HG02588 (cell line): ENCODE measurements around the gene DACH1.
"Not testable (repeated sequence)": the region's sequence is repeated elsewhere in the genome, so short reads cannot be mapped to it uniquely, and the experiment has no call there.

Experiments used
- ATAC-seq: cut with Tn5 transposase; IDR thresholded peaks from one replicate; pipeline ENCODE4 v1.9.1; 2021; ENCODE audit warnings: mild to moderate bottlenecking, moderate library complexity; ENCODE audit not compliant: unreplicated experiment

Gene DACH1

GRCh38 chr13:71866335-71867130 is 471 bp downstream of the DACH1 start:
- peak; percentile 42 for ATAC-seq

- no peak for ATAC-seq
These were observed 1.1 kb downstream of the DACH1 start for GRCh38 chr13:71865874-71866334.

DNA sequence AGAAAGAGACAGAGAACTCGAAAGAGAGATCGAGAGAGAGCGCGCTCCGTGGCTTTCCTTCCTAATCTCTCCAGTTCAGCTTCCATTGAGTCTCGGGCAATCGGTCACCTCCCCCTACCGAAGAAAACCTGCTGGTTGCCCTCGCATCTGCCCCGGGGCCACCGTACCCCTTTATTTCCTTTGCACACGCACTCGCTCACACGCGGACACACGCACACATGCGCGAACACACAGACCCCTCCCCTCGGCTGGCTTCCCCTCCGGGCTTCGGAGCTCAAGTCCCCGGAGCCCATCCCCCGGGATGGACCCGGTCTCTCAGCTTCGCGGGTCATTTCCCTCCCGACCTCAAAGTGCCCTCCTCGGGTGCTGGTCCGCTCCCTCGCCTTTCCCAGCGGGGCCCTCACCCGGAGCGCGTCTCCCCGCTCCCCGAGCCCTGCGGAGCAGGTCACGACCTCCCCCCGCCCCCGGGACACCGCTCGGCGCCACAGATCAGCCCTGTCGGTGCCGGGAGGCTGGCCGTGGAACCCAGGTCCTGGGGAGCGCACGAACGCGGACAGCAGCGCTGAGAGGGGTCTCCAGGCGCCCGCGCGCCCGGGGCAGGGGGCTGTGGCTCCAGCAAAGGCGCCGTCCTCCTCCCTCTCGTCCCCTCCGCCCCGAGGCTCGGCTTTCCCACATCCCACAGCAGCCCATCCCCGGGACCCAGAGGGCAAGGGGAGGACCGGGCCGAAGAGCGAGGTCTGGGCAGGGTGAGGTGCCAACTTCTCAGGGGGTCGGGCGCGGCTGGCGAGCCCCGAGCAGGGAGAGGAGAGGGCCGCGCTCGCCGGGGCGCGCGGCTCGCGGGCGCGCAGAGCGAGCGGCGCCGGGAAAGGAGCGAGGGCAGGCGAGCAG is 1.8 kb downstream of the DACH1 start:
- ATAC-seq, result no peak

GRCh38 chr13:71864094-71864985 is 2.7 kb downstream of the DACH1 start:
- no peak for ATAC-seq

DNA sequence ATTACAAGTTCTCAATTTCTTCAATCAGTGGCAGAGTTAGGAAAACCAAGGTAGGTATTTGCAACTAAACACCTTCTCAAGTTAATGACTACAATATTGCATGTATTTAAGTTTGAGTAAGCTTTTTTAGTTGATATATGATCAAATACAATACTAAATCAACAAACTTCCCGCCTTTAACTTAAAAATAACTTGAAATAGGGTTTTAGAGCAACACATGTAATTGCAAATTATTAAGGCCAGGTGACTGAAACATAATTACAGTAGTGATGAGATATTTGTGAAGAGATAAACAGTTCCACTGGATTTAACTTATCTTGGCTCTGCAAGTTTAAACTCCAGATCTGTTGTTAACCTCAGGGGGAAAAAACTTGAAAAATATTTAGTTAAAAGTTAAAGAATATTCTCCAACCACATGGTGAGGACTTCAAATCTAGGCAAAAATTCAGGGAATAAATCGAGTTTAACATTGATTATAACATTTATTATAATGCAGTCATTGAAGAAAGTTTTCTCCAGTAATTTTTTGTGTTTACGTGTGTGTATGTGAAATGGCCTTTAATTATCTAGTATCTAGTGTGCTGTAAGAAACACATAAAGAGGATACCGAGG is 3.6 kb downstream of the DACH1 start:
- no peak for ATAC-seq

- no peak for ATAC-seq
These were observed 4.5 kb downstream of the DACH1 start for GRCh38 chr13:71862459-71862943.

DNA sequence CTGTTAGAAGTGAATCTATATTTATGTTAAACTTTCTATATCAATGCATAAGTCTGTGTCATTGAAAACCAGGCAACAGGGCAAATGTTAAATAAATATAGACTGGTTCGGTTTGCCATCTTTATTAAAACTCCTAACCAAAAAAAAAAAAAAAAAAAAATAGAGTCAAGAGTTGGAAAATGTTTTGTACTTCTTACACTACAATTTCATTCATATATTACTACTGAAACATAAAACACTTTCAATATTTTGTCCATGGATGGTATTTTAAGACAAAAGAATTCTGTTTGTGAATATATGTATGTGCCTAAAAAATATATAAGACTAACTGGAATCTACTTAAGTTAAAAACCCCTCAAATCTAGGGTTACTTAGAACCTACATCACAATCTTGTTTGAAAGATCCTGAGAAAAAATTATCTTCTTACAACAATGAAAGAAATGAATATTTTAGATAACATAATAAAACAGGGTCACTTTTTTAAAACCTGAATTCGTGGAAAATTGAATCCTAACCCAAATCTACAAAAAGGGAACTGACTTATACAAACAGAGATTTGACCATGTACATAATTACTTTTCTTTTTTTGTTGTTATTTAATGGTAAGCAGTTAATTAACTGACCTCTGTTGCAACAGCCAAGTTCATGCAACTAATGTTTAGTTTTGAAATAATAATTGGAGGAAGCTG is 5.1 kb downstream of the DACH1 start:
- ATAC-seq, result no peak

DNA sequence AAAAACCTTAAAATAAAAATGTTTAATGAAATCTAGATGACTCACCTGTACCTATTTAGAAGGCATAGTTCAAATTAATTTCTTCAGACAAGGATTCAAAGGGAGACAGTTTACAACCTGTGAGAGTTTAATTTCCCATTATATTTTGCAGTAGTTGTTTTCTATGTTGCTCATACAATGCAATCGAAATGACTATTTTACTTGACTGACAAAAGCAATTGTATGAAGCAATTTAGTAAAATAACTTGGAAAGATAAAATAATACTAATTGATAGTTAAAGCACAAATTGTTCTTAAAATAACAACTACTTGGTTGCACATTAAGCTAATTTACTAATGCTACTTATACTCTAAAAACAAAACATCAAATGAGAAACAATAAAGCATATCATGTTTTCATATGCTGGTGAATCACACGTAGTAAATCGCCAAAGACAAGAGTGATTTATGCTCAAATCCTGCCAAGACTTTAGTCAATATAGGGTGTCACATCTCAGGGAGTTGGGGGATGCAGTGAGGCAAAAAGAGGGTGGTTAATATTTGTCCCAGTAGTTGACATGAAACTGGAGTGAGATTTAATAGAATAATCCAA is 6.4 kb downstream of the DACH1 start:
- ATAC-seq, result no peak

GRCh38 chr13:71858647-71859046 is 8.4 kb downstream of the DACH1 start:
- ATAC-seq, result no peak

GRCh38 chr13:71856548-71857043 is 10.4 kb downstream of the DACH1 start:
- ATAC-seq, result no peak

DNA sequence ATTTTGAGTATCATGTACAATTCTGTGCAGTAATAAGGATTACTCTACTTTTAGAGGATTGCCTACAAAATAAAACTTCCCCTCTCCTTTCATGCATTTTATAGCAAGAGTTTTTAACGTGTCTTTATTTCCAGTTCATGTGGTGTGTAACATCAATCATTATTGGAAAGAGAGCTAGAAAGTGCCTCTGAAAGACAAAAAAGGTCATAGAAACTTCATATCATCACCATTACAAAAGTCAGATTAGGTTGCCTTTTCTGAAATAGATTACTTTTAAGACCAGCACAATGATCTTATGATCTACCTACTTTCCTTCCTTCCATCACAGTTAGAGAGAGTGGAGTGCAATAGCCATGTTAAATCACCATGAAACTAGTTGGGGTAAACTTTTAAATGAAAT is 12.6 kb downstream of the DACH1 start:
- no peak for ATAC-seq

DNA sequence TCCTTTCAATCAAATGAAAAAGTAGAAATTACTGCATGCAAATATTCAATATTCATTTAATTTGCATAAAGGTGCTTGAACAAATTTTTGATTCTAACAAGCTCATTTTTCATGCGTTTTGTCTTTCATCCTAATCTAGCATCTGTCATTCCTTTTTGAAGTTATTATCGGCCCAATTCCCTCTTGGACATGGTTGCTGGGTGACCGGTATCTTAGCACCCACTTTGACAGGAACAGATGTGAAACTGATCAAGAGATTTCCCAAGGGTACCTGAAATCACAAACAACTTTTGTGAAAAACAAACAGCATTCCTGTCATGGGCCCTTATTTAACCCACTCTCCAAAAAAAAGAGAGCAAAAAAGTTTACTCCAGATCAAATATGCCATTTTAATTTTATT is 13.3 kb downstream of the DACH1 start:
- no peak for ATAC-seq

- no peak for ATAC-seq
These were observed 14.3 kb downstream of the DACH1 start for GRCh38 chr13:71852736-71853135.

- no peak for ATAC-seq
These were observed 15.2 kb downstream of the DACH1 start for GRCh38 chr13:71851498-71852409.

DNA sequence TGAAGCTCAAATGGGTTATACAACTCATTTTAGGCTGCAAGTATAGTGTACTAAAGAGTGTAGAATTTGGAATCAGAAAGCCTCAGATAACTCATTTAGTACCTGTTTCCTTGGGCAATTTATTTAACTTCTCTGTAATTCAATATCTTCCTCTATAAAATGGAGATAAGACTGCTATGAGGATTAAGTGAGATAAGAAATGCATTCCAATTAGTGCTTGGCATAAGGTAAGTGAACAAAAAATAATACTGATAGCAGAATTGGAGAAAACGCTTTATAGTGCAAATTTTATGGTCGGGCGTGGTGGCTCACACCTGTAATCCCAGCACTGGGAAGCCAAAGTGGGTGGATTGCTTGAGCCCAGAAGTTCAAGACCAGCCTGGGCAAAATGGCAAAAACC is 25.0 kb downstream of the DACH1 start:
- no peak for ATAC-seq

DNA sequence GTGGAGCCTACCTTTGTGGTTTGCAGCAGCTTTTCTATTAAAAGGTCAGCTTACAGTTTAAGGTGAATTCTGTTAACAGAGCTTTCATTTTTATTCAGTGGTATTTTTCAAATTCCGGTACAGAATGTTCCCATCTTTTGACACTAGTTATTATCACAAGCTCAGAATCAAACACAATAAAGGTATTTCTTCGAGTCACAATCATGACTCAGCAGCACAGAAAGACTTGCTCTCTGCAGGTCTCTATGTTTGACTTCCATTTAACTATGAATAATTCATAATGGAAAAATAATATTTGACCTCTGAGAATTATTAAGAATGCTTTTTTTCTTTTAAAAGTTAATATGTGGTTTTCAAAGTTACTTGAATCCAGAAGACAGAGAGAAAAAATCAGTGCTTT is 28.2 kb downstream of the DACH1 start:
- ATAC-seq, result no peak

- ATAC-seq, result not testable (repeated sequence)
These were observed 29.4 kb downstream of the DACH1 start for GRCh38 chr13:71837582-71837981.

DNA sequence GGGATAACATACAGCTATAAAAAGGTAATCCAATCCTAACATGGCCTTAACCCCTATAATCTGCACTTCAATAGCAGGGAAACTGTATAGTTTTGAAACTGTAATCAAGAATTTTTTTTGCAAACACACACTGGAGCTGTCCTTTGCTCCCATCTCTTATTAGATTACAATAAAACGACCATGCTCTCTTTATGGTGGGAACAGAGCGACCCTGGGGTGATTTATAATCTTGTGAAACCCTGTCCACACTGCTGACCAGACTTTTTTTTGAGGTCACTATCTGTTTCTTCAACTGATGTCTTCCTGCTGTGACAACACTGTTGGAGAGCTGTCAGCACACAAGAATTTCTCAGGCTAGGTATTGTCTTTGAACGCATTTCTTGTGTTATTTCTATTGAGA is 35.3 kb downstream of the DACH1 start:
- no peak for ATAC-seq
